Naive thymus-derived CD8-positive, alpha-beta T cell (primary cell): Measurements from ENCODE around the gene TMEM52B. TPM values are rescaled to one million over a fixed set of nuclear protein-coding genes. Genes with fewer than 3 reads are reported as not detected.
A peak's percentile ranks its signal among the peaks of the same experiment; 100 is the strongest.

Experiments
- ATAC-seq, 2 donors: fragments of 150-1000 bp; cut with Tn5 transposase in 1 of 2; sonication (Bioruptor Pico), chemical (Tn5 transposase) in 1 of 2; 1 replicate in 1 of 2; 2 replicates in 1 of 2; pipeline ENCODE4 v1.10.0; 2021; ENCODE audit warnings: mild to moderate bottlenecking in 2 of 2, moderate library complexity in 2 of 2
- POLR2A ChIA-PET: fragments of 350-600 bp; sonication (Branson Sonifier 250); formaldehyde crosslinking; loops from one replicate; lab custom pipeline; 2021; ENCODE audit warnings: antibody characterized with exemption; lab: Charles Lee
- DNase-seq, 10 donors: peaks; one replicate each; pipeline versions ENCODE4 v3.0.0 to v3.0.0-alpha.2; 2020 to 2022
- H3K27ac Mint-ChIP-seq, 10 donors: one replicate each; pipeline ENCODE4 v1.8.0; 2020 to 2022; ENCODE audit warnings: mild to moderate bottlenecking in 10 of 10, mixed read lengths in 10 of 10, moderate library complexity in 4 of 10, inconsistent platforms in 1 of 10
- H3K27me3 Mint-ChIP-seq, 5 donors: one replicate each; pipeline ENCODE4 v1.8.0; 2021 to 2022; ENCODE audit warnings: mixed read lengths in 5 of 5
- H3K36me3 Mint-ChIP-seq, 3 donors: one replicate each; pipeline ENCODE4 v1.8.0; 2020 to 2022; ENCODE audit warnings: mixed read lengths in 3 of 3, mild to moderate bottlenecking in 2 of 3, inconsistent platforms in 1 of 3
- H3K4me1 Mint-ChIP-seq, 4 donors: one replicate each; pipeline ENCODE4 v1.8.0; 2021 to 2022; ENCODE audit warnings: mixed read lengths in 4 of 4
- H3K4me3 Mint-ChIP-seq, 10 donors: one replicate each; pipeline ENCODE4 v1.8.0; 2020 to 2022; ENCODE audit warnings: mild to moderate bottlenecking in 10 of 10, mixed read lengths in 10 of 10, moderate library complexity in 6 of 10, inconsistent platforms in 1 of 10
- H3K9me3 Mint-ChIP-seq, 9 donors: one replicate each; pipeline ENCODE4 v1.8.0; 2020 to 2022; ENCODE audit warnings: mixed read lengths in 9 of 9, mild to moderate bottlenecking in 3 of 9, inconsistent platforms in 1 of 9, moderate library complexity in 1 of 9
- polyA plus RNA-seq, 3 donors: library from polyadenylated mRNA; unstranded; fragments of 300-500 nt; fragmentation: Illumina TruSeq; gene quantifications; one replicate each; pipeline ENCODE4 v1.2.3, GENCODE V29; 2021
- total RNA-seq, 8 experiments: library from RNA in 2 of 8; stranded (reverse) in 2 of 8; gene quantifications; one replicate each; pipeline ENCODE4 v1.2.3 and lab custom pipeline; 2021 to 2026

Gene TMEM52B
- total RNA-seq (not detected), polyA plus RNA-seq (not detected), total RNA-seq (lab: John Stamatoyannopoulos, UW) (0 reads per million in 6 experiments)

GRCh38 chr12:10178821-10179220, at the start of gene TMEM52B:
TSS of gene TMEM52B (plus strand) at chr12:10179032. CDS start at chr12:10179575, 543 bp downstream.
- POLR2A ChIA-PET = no interaction called here
- Mint-ChIP-seq H3K4me1 (peaks cover 0 to 4% (median 0%) of the 10 kb centered on the region in 4 donors), H3K36me3 (no peaks in the 10 kb centered on the region), H3K27ac (no peak within 1 kb of the TSS), H3K9me3 (peaks cover 0 to 2% (median 0%) of the 10 kb centered on the region in 9 donors), H3K4me3 (no peak within 1 kb of the TSS), H3K27me3 (peaks cover 0 to 30% (median 15%) of the 10 kb centered on the region in 5 donors)
- DNase-seq = no peak
- ATAC-seq = no peak

- H3K9me3 Mint-ChIP-seq = no peaks in the 10 kb centered on the region
- H3K27ac Mint-ChIP-seq = peak within 1 kb of the TSS in 2 of 10 donors; percentile 36 to 53
- peaks cover 2 to 28% (median 9%) of the 10 kb centered on the region in 5 donors for H3K27me3 Mint-ChIP-seq
- H3K4me3 Mint-ChIP-seq = peak within 1 kb of the TSS in 1 of 10 donors; percentile 63
- ATAC-seq = peak in 1 of 2 donors; percentile 30
- DNase-seq = no peak
- POLR2A ChIA-PET = no interaction called here
- H3K36me3 Mint-ChIP-seq = no peaks in the 10 kb centered on the region
- peaks cover 0 to 14% (median 4%) of the 10 kb centered on the region in 4 donors for H3K4me1 Mint-ChIP-seq
Observed at GRCh38 chr12:10130042-10130441, 48.8 kb upstream of the TMEM52B start, which contains the start of gene CLEC7A. TSS of gene CLEC7A (minus strand) at chr12:10130199. CDS start at chr12:10130082, 117 bp downstream.

GRCh38 chr12:10131111-10131690, 47.6 kb upstream of the TMEM52B start:
- Mint-ChIP-seq H3K36me3 (no peaks in the 10 kb centered on the region), H3K4me3 (no peak overlapping the region), H3K4me1 (peaks cover 0 to 14% (median 4%) of the 10 kb centered on the region in 4 donors), H3K27me3 (peaks cover 2 to 27% (median 6%) of the 10 kb centered on the region in 5 donors), H3K9me3 (no peaks in the 10 kb centered on the region), H3K27ac (peak overlapping the region in 1 of 10 donors; percentile 36)
- POLR2A ChIA-PET = no interaction called here
- ATAC-seq = no peak
- no peak for DNase-seq

GRCh38 chr12:10132850-10133370, 45.9 kb upstream of the TMEM52B start:
- H3K4me3 Mint-ChIP-seq = no peak overlapping the region
- no peak overlapping the region for H3K27ac Mint-ChIP-seq
- peaks cover 0 to 22% (median 2%) of the 10 kb centered on the region in 5 donors for H3K27me3 Mint-ChIP-seq
- POLR2A ChIA-PET = no interaction called here
- no peaks in the 10 kb centered on the region for H3K9me3 Mint-ChIP-seq
- no peaks in the 10 kb centered on the region for H3K36me3 Mint-ChIP-seq
- DNase-seq (no peak), ATAC-seq (no peak)
- H3K4me1 Mint-ChIP-seq = peaks cover 0 to 14% (median 4%) of the 10 kb centered on the region in 4 donors

- Mint-ChIP-seq H3K36me3 (no peaks in the 10 kb centered on the region), H3K4me3 (no peak overlapping the region), H3K4me1 (peaks cover 0 to 8% (median 2%) of the 10 kb centered on the region in 4 donors), H3K27ac (no peak overlapping the region), H3K27me3 (peaks cover 0 to 18% (median 0%) of the 10 kb centered on the region in 5 donors), H3K9me3 (no peaks in the 10 kb centered on the region)
- no peak for ATAC-seq
- POLR2A ChIA-PET = no interaction called here
- DNase-seq = no peak
Observed at GRCh38 chr12:10135126-10135525, 43.7 kb upstream of the TMEM52B start.

- ATAC-seq (no peak), DNase-seq (no peak)
- H3K9me3 Mint-ChIP-seq = no peaks in the 10 kb centered on the region
- peaks cover 0 to 2% (median under 1%) of the 10 kb centered on the region in 4 donors for H3K4me1 Mint-ChIP-seq
- H3K4me3 Mint-ChIP-seq = no peak overlapping the region
- POLR2A ChIA-PET = no interaction called here
- H3K27ac Mint-ChIP-seq = no peak overlapping the region
- H3K27me3 Mint-ChIP-seq = peaks cover 0 to 18% (median 0%) of the 10 kb centered on the region in 5 donors
- H3K36me3 Mint-ChIP-seq = no peaks in the 10 kb centered on the region
Observed at GRCh38 chr12:10136637-10137205, 42.1 kb upstream of the TMEM52B start.

- Mint-ChIP-seq H3K36me3 (no peaks in the 10 kb centered on the region), H3K4me1 (peaks cover 0 to 2% (median under 1%) of the 10 kb centered on the region in 4 donors), H3K27me3 (peaks cover 0 to 7% (median 0%) of the 10 kb centered on the region in 5 donors), H3K27ac (peak overlapping the region in 1 of 10 donors; percentile 40), H3K4me3 (no peak overlapping the region), H3K9me3 (no peaks in the 10 kb centered on the region)
- POLR2A ChIA-PET = no interaction called here
- peak in 9 of 10 donors; percentile 11 to 64 (median 42) for DNase-seq
- peak in 1 of 2 donors; percentile 38 for ATAC-seq
Observed at GRCh38 chr12:10140001-10140400, 38.8 kb upstream of the TMEM52B start.

- Mint-ChIP-seq H3K27ac (no peak overlapping the region), H3K4me1 (peaks cover 0 to 2% (median under 1%) of the 10 kb centered on the region in 4 donors), H3K9me3 (no peaks in the 10 kb centered on the region), H3K27me3 (peaks cover 0 to 3% (median 0%) of the 10 kb centered on the region in 5 donors), H3K36me3 (no peaks in the 10 kb centered on the region), H3K4me3 (no peak overlapping the region)
- POLR2A ChIA-PET = no interaction called here
- DNase-seq (no peak), ATAC-seq (no peak)
Observed at GRCh38 chr12:10142976-10143589, 35.7 kb upstream of the TMEM52B start.

- Mint-ChIP-seq H3K9me3 (no peaks in the 10 kb centered on the region), H3K27ac (no peak overlapping the region), H3K36me3 (no peaks in the 10 kb centered on the region), H3K4me3 (no peak overlapping the region), H3K4me1 (peaks cover 0 to under 1% (median under 1%) of the 10 kb centered on the region in 4 donors), H3K27me3 (peaks cover 0 to under 1% (median 0%) of the 10 kb centered on the region in 5 donors)
- ATAC-seq (no peak), DNase-seq (no peak)
- POLR2A ChIA-PET = no interaction called here
Observed at GRCh38 chr12:10147714-10148403, 31.0 kb upstream of the TMEM52B start.

- H3K27me3 Mint-ChIP-seq = peaks cover 0 to 3% (median 0%) of the 10 kb centered on the region in 5 donors
- H3K27ac Mint-ChIP-seq = no peak overlapping the region
- POLR2A ChIA-PET = no interaction called here
- peaks cover 4 to 11% (median 9%) of the 10 kb centered on the region in 4 donors for H3K4me1 Mint-ChIP-seq
- no peaks in the 10 kb centered on the region for H3K36me3 Mint-ChIP-seq
- H3K4me3 Mint-ChIP-seq = no peak overlapping the region
- no peaks in the 10 kb centered on the region for H3K9me3 Mint-ChIP-seq
- ATAC-seq (no peak), DNase-seq (no peak)
Observed at GRCh38 chr12:10151621-10152020, 27.2 kb upstream of the TMEM52B start.

- Mint-ChIP-seq H3K9me3 (no peaks in the 10 kb centered on the region), H3K36me3 (no peaks in the 10 kb centered on the region), H3K4me3 (peak overlapping the region; percentile 88 to 97 (median 92)), H3K27me3 (peaks cover 0 to 3% (median 0%) of the 10 kb centered on the region in 5 donors), H3K27ac (peak overlapping the region; percentile 35 to 94 (median 90)), H3K4me1 (peaks cover 4 to 11% (median 9%) of the 10 kb centered on the region in 4 donors)
- DNase-seq (peak; percentile 23 to 79 (median 56)), ATAC-seq (peak; percentile 78 to 90)
- POLR2A ChIA-PET = no interaction called here
Observed at GRCh38 chr12:10153271-10154144, 25.3 kb upstream of the TMEM52B start.
